GM10266 (cell line): ENCODE results near the gene NDOR1.

ENCODE experiments used
- DNase-seq: peaks from one replicate; pipeline ENCODE4 v3.0.0; 2012; ENCODE audit errors: extremely low spot score
- TF ChIP-seq, protein P1 (sequence below): IDR thresholded peaks from 2 replicates; pipeline ENCODE4 v1.5.1; 2012; ENCODE audit warnings: mild to moderate bottlenecking, low read depth; ENCODE audit not compliant: control insufficient read depth, insufficient read depth; ENCODE audit errors: missing control alignments

Gene NDOR1

DNA sequence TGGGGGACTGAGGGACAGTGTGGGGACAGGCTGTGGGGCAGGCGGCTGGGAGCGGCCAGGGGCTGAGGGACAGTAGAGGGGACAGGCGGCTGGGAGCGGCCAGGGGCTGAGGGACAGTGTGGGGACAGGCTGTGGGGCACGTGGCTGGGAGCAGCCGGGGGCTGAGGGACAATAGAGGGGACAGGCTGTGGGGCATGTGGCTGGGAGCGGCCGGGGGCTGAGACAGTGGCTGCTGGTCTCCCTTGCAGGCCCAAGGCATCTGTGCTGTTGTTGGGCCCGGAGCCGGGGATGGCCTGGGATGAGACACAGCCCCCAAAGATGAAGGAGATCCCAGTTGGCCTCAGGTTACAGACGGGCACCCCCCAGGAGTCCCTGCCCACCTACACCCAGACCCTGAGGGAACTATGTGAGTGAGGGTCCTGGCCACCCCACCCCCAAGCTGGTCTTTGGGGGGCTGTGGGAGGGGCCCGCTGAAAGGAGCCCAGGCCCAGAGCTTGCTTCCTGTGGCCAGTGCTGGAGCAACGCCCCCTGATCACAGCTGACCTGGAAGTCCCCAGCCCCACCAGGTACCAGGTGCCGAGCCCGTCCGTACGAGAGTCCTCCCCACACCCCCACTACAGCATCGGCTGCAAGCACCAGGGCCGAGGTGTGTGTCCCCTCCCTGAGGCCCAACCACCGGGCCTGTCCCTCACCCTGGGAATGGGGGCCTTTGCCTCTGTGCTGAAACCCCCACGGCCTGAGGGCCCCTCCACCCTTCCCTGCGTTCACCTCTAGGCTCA lies 46.2 kb downstream of the NDOR1 start:
- no peak for DNase-seq
- TF ChIP-seq, protein P1, sequence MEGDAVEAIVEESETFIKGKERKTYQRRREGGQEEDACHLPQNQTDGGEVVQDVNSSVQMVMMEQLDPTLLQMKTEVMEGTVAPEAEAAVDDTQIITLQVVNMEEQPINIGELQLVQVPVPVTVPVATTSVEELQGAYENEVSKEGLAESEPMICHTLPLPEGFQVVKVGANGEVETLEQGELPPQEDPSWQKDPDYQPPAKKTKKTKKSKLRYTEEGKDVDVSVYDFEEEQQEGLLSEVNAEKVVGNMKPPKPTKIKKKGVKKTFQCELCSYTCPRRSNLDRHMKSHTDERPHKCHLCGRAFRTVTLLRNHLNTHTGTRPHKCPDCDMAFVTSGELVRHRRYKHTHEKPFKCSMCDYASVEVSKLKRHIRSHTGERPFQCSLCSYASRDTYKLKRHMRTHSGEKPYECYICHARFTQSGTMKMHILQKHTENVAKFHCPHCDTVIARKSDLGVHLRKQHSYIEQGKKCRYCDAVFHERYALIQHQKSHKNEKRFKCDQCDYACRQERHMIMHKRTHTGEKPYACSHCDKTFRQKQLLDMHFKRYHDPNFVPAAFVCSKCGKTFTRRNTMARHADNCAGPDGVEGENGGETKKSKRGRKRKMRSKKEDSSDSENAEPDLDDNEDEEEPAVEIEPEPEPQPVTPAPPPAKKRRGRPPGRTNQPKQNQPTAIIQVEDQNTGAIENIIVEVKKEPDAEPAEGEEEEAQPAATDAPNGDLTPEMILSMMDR = no peak

DNA sequence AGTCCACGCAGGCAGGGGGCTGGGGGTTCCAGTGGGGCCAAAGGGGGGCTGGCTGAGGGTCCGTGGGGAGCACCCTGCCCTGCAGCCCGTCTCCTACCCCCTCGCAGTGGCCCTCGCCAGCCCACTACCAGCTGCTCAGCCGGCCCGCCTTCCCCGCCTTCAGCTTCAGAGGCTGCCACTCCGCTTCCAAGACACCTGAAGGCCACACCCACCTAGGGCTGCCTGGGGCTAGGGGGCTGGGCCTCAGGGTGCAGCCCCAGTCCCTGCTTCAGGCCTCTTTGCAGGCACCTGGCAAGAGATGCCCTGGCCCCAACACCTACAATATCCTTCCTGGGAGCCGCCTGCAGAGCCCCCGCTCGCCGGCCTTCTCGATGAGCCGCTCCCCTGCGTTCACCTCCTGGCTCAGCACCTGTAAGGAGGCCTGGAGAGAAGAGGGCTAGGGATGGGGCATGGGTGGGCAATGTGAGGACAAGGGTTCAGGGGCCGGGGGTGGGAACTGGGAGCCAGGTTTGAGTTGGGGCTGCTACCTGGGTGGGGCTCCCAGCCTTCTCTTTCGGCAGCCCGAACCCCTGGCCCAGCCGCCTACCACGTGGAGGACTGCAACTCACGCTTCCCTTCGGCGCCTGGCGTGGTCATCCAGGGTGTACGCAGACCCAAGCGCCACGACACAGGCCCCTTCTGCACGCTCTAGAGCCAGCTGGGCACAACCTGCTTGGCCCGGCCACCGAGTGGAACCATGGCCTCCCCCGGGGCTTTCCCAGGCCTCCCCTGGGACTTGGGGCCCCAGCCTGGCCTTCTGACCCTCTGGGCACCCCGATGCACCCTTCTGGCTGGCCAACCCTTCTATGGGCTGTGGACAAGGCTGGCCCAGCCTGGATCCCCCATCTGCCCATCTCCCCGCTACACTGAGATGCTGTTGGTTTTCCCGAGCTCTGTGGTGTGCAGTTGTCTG lies 47.3 kb downstream of the NDOR1 start:
- TF ChIP-seq, protein P1 = no peak
- no peak for DNase-seq

DNA sequence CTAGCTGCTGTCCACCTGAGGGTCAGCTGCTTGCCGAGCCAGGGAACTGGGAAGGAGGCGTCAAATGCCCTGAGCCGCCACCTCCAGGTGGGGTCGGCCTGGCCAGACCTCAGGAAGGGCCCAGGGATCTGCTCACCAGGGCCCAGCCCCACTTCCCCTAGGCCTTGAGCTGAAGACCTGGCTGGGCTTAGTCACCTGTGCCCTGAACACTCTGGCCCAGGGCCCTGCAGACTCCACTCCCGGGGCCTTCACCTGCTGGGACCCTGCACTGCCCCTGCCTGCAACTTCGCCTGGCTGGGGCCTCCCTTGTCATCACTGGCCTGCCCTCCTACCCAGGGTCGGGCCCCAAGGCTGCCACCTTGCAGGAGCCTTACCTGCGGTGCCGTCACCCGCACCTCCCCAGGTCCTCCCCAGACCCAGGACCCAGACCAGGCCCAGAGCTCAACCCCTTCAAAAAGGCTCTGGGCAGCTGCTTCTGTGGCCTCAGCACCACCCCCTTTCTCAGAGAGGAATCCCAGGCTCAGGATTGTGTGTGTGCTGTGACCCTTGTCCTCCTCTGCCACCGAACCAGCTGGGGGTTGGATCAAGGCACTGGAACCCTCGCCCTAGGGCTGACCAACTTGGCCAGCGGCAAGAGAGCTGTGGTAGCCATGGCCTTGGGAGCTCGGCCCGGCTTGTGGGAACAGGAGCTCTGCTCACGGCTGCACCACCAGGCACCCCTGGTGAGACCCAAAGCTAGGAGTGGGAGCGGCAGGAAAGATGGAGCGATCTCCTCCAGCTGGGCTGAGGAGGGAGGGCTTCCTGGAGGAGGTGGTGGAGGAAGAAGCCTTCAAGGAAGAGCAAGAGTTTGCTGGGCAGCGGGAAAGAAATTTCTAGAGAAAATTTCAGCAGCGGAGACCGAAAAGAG lies 48.5 kb downstream of the NDOR1 start:
- DNase-seq = no peak
- TF ChIP-seq, protein P1 = no peak

DNA sequence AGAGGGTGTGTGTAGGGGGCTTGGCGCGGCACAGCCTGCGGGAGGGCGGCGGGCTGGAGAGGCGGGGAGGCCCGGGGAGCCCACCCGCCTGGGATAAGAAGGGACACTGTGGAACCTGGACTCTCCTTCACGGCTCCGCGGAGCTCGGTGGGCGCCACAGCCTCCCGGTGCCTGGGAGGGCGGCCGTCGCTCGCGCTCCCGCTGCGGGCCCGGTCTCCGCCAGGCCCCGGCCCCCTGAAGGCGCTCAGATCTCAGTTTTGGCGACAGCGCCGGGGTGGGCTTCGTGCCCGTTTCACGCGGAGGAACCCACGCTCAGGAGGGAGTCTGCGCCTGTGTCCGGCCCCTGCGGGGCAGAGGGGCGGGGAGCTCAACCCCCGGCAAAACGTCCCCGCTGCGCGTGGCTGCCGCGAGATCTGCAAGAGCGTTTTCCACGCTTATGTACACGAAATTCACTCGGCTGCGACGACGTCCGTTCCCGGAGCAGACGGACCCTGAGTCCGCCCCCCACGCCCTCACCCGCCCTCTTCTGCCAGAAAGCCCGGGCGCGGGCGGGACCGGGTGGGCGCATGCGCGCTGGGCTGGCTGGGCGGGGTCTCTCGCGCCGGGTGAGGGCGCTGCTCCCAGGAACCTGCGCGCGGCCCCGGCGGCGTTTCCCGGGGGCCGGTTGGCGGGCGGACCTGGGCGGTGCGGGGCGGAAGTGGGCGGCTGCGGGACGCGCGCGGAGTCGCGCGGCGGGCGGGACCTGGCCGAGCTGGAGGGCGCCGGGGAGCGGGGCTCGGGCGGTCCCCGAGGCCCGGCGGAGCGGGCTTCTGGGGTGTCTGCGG lies 49.3 kb downstream of the NDOR1 start, which contains the start of gene NELFB:
Gene NELFB, plus strand, starts transcription at position 704 of the 824 bp plus-strand sequence.
- TF ChIP-seq, protein P1 = no peak
- DNase-seq = peak; percentile 100

DNA sequence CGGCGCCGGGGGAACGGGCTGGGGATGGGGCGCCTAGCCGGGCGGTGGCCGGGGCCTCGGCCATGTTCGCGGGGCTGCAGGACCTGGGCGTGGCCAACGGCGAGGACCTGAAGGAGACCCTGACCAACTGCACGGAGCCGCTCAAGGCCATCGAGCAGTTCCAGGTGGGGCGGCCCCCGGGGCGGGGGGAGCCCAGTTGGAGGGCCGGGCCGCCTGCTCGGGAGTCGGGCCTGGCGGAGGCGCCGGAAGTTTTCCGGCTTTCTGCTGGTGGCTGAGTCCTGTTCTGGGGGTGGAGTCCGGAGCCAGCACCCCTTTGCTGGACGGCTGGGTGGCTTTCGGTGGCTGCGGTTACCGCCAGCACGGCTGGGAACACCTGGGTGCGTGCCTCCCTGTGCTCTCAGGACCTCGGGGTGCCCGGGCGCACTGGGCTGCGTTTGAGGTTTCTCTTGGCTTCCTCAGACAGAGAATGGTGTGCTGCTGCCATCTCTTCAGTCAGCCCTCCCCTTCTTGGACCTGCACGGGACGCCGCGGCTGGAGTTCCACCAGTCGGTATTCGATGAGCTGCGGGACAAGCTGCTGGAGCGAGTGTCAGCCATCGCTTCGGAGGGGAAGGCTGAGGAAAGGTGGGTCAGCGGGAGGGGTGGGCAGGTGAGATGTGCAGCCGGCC lies 50.1 kb downstream of the NDOR1 start:
- TF ChIP-seq, protein P1 = no peak
- DNase-seq = no peak
